RWPE1 (cell line): Measurements from ENCODE around the gene LMOD2.
A peak's percentile ranks its signal among the peaks of the same experiment; 100 is the strongest.

ENCODE experiments used
- CTCF ChIA-PET: fragments of 350-600 bp; sonication (Branson Sonifier 250); formaldehyde crosslinking; extraction: SDS; loops from one replicate; lab custom pipeline; 2021; lab: Yijun Ruan, JAX
- POLR2A ChIA-PET: fragments of 400-600 bp; formaldehyde crosslinking; extraction: SDS; loops from one replicate; lab custom pipeline; 2020; ENCODE audit warnings: antibody characterized with exemption; ENCODE audit not compliant: low non-redundant PET; lab: Yijun Ruan, JAX
- DNase-seq: peaks from one replicate; pipeline ENCODE4 v3.0.0; 2012; ENCODE audit warnings: low spot score
- H3K27ac ChIP-seq: fragments of 450-650 bp; 2 replicates; pipeline ENCODE4 v1.5.1; 2017
- CTCF ChIP-seq: fragments of 450-650 bp; conservative IDR thresholded peaks from 2 replicates; pipeline ENCODE4 v1.5.1; 2017; ENCODE audit warnings: low read depth, mild to moderate bottlenecking

LMOD2 gene

DNA sequence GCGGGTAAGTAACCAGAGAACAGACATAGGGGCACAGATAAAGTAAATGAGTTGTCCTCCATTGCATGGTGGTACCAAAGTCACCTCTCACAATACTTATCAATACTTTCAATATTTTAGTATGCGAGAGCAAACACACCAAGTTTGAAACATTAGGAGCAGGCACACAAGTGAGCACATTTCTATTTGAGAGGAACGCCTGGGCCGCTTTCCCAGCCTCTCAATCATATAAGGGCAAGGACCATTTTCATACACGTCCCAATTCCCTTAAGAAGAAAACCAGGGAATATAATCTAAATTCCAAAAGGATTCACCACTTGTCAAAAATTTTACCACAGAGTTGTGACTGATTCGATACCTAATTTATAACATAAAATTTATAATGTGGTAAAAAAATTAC lies 7.5 kb downstream of the LMOD2 start:
- ChIA-PET CTCF (interaction anchor here (1.1 kb wide), 1 partner anchor 48 kb away, joined by 3 read pairs; no protein-coding TSS in a partner anchor), POLR2A (no interaction called here)
- no peak for DNase-seq
- TF ChIP-seq CTCF = no peak
- no peak overlapping the region for H3K27ac ChIP-seq

- POLR2A ChIA-PET = no interaction called here
- no peak overlapping the region for H3K27ac ChIP-seq
- TF ChIP-seq CTCF = no peak
- CTCF ChIA-PET = interaction anchor here (0.8 kb wide), 1 partner anchor 133 kb away, joined by 6 read pairs; no protein-coding TSS in a partner anchor
- no peak for DNase-seq
Measured at GRCh38 chr7:123665157-123665556, 9.5 kb downstream of the LMOD2 start.

DNA sequence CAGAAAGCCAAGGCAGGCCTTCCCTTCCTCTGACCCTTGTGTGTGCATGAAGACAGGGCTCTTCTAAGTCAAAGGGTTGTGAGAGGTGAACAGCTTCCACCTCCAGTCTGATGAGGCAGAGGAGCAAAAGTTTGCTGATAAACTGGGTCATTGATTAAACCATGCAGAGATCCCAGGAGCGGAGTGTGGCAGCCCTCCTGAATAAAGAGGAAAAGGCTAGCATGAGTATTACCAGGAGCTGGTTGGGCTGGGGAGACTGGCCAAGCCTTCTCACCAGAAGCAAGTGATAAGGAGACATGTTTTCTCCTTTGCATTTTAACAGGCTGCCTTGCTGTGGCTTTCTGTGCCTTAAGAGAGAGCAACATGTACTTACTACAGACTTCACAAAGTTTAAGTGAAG lies 10.2 kb downstream of the LMOD2 start:
- no peak for DNase-seq
- ChIA-PET CTCF (no interaction called here), POLR2A (no interaction called here)
- no peak for TF ChIP-seq CTCF
- H3K27ac ChIP-seq = no peak overlapping the region

GRCh38 chr7:123666492-123666891 lies 10.8 kb downstream of the LMOD2 start:
- POLR2A ChIA-PET = no interaction called here
- DNase-seq = no peak
- no peak for TF ChIP-seq CTCF
- H3K27ac ChIP-seq = no peak overlapping the region
- CTCF ChIA-PET = interaction anchor here (0.8 kb wide), 1 partner anchor 1166 kb away, joined by 3 read pairs; no protein-coding TSS in a partner anchor

DNA sequence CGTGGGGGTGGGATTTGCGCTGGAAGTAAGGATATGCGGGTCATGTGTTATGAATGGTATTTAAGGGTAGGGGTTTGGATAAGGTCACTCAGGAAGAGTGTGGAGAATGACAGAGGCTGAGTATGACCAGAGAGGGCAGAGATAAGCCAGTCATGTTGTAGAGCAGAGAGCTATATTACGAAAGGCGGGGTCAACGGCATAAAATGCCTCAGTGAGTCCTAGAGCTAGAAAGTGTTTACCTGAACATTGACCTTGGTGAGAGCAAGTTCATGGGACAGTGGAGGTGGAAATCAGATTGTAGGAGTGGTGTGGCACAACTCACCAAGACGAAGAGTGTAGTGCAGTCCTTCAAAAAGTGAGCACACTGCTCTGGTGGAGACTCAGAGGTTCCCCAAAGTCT lies 13.8 kb downstream of the LMOD2 start:
- DNase-seq = no peak
- ChIA-PET CTCF (no interaction called here), POLR2A (no interaction called here)
- no peak for TF ChIP-seq CTCF
- H3K27ac ChIP-seq = no peak overlapping the region

DNA sequence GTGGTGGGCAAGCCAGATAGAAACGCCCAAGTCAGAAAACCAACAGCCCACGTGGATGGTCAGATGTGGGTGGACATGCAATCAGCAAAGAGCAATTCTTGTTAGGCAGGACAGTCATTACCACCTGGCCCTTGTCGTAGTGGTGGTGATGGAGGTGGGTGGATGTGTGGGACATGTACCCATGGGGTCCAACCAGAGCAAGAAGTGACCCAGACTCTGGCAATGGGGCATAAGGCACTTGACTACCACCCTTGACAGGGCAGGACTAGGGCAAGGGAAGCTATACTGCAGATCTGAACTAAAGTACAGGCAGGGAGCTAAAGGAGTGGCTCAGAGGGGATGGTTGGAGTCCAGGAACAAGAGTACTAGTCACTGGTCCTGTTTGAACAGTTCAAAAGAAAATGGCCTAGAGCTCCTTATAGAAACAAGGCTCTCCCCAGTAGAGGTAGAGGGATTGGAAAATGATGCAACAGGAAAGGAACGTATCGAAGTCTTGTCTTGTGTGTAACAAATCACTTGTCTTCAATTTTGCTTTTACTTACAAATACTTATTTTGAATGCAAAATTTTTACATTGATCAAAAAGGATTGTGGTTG lies 17.6 kb downstream of the LMOD2 start:
- no peak for TF ChIP-seq CTCF
- DNase-seq = no peak
- POLR2A ChIA-PET = no interaction called here
- CTCF ChIA-PET = interaction anchor here (0.5 to 1.1 kb wide), 3 partner anchors 38 to 124 kb away, joined by 3 to 5 read pairs (median 3); no protein-coding TSS in a partner anchor
- H3K27ac ChIP-seq = peak overlapping the region; percentile 51
